Measurements from ENCODE around the gene CEACAM5.
A peak's percentile ranks its signal among the peaks of the same experiment; 100 is the strongest.
"Not testable (repeated sequence)": the region's sequence is repeated elsewhere in the genome, so short reads cannot be mapped to it uniquely, and the experiment has no call there.

Gene CEACAM5

GRCh38 chr19:41744850-41745249 is 36.4 kb downstream of the CEACAM5 start:
- DNase-seq, result no peak

GRCh38 chr19:41745756-41746155 is 37.3 kb downstream of the CEACAM5 start:
- no peak for DNase-seq

- DNase-seq, result peak; percentile 43
Observed at GRCh38 chr19:41746593-41747227, 38.3 kb downstream of the CEACAM5 start.

- no peak for DNase-seq
Observed at GRCh38 chr19:41748012-41748411, 39.6 kb downstream of the CEACAM5 start.

- not testable (repeated sequence) for DNase-seq
Observed at GRCh38 chr19:41750248-41751134, 42.1 kb downstream of the CEACAM5 start.

- peak; percentile 84 for DNase-seq
Observed at GRCh38 chr19:41753159-41753558, 44.7 kb downstream of the CEACAM5 start.

- DNase-seq, result peak; percentile 69
Observed at GRCh38 chr19:41753936-41754529, 45.6 kb downstream of the CEACAM5 start.

- DNase-seq, result no peak
Observed at GRCh38 chr19:41755328-41755913, 47.0 kb downstream of the CEACAM5 start, which contains the start of gene CEACAM6. TSS of gene CEACAM6 (plus strand) at chr19:41755530. CDS start at chr19:41755639, 109 bp downstream.

GRCh38 chr19:41758846-41759245 is 50.4 kb downstream of the CEACAM5 start:
- no peak for DNase-seq

- DNase-seq, result no peak
Observed at GRCh38 chr19:41767115-41767514, 58.7 kb downstream of the CEACAM5 start.

GRCh38 chr19:41768105-41768504 is 59.7 kb downstream of the CEACAM5 start:
- not testable (repeated sequence) for DNase-seq

- DNase-seq, result no peak
Observed at GRCh38 chr19:41769608-41770007, 61.2 kb downstream of the CEACAM5 start.

GRCh38 chr19:41771410-41771809 is 63.0 kb downstream of the CEACAM5 start:
- no peak for DNase-seq

GRCh38 chr19:41774515-41774980 is 66.1 kb downstream of the CEACAM5 start:
- DNase-seq, result peak; percentile 28

GRCh38 chr19:41776700-41777099 is 68.3 kb downstream of the CEACAM5 start:
- DNase-seq, result no peak

Measured in stimulated activated CD4-positive, alpha-beta T cell treated with anti-CD3 and anti-CD28 coated beads, Interleukin-4, amount 100 ng/mL, for 1 hour (primary cell).